Muscle layer of colon (tissue), 2 donors: ENCODE data around the gene CYCS.
"Not testable (repeated sequence)": the region's sequence is repeated elsewhere in the genome, so short reads cannot be mapped to it uniquely, and the experiment has no call there.

Source experiments
- H3K27ac ChIP-seq: one replicate; pipeline ENCODE4 v1.7.0; 2013; ENCODE audit warnings: low read depth, mild to moderate bottlenecking, low read length, moderate library complexity
- H3K27me3 ChIP-seq, 2 donors: one replicate each; pipeline ENCODE4 v1.7.0; 2013; ENCODE audit warnings: low read length in 2 of 2, mild to moderate bottlenecking in 2 of 2; ENCODE audit not compliant: insufficient read depth in 2 of 2, control insufficient read depth in 1 of 2
- H3K36me3 ChIP-seq: one replicate; pipeline ENCODE4 v1.7.0; 2013; ENCODE audit warnings: mild to moderate bottlenecking, low read length; ENCODE audit not compliant: insufficient read depth
- H3K4me1 ChIP-seq: one replicate; pipeline ENCODE4 v1.7.0; 2013; ENCODE audit warnings: mild to moderate bottlenecking, low read length; ENCODE audit not compliant: insufficient read depth
- H3K4me3 ChIP-seq, 2 donors: one replicate each; pipeline ENCODE4 v1.7.0; 2013; ENCODE audit warnings: low read length in 2 of 2, low read depth in 1 of 2, mild to moderate bottlenecking in 1 of 2, moderate library complexity in 1 of 2
- H3K9ac ChIP-seq: one replicate; pipeline ENCODE4 v1.7.0; 2013; ENCODE audit warnings: low read length
- H3K9me3 ChIP-seq: one replicate; pipeline ENCODE4 v1.7.0; 2013; ENCODE audit warnings: mild to moderate bottlenecking, low read length
- donor health status: abdominal sarcoma.
- donor health status: Adenocarcinoma of cecum.

The CYCS gene

DNA sequence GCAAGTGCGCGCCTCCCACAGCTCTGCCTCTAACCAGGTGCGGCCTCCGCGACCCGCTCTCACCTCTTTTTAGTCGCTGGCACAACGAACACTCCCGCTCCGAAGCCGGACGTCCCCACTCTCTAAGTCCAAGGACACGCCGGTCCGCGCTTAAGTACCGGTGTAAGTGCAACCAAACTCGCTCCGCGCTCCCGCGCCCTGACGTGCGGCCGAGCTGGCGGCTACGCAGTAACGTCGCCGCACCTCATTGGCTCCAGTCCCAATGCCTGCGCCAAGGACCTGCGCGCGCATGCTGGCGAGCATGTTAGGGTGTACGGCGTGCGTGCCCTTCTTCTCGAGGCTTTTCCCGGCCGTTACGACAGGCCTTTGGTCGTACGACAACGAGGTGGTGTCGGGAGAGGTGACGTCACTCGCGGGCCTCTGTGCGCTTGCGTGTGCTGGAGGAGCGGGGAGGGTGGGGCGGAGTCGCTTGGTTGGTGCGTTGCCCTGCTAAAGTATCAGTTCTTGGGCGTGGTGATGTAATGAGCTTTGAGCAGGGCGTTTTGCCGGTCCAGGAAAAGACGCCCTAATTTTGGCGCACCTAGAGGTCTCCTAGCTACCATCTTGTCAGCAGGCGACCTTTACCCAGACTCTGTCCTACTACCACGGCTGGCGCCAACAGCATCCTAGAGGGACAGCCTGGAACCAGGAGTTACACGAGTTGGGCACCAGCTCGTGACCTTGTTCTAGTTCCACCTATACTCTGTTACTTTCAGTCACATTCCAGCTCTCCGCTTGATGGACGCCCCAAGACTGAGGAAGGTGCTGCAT lies at the start of gene CYCS:
Gene CYCS (minus strand): TSS at position 124 of the 810 bp plus-strand sequence. CDS start 1,141 bp downstream, outside the sequence.
- Histone ChIP-seq H3K9me3 (no peaks in the 10 kb centered on the region), H3K27me3 (no peaks in the 10 kb centered on the region), H3K36me3 (peaks cover 19% of the 10 kb centered on the region)

DNA sequence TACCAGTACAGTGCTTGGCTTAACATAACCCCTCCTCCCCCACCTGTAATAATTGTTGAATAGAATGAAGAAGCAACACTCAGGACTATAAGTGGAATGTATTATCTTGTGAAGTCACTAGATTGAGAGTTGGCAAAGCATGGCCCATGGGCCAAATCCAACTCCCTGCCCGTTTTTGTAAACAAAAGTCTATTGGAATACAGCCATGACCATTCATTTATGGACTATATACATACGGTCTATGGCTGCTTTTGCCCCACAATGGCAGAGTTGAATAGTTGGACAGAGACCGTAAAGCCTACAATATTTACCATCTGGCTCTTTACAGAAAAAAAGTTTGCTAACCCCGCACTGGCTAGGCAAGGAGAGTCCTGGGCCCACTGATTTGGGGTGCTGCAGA lies 48.1 kb upstream of the CYCS start:
- no peaks in the 10 kb centered on the region for H3K36me3 ChIP-seq
- no peaks in the 10 kb centered on the region for H3K4me1 ChIP-seq
- no peak overlapping the region for H3K27ac ChIP-seq
- H3K9me3 ChIP-seq = no peaks in the 10 kb centered on the region
- no peak overlapping the region for H3K9ac ChIP-seq
- no peak overlapping the region for H3K4me3 ChIP-seq
- H3K27me3 ChIP-seq = no peaks in the 10 kb centered on the region

More for the DNA sequence above, at the start of gene CYCS:
- Histone ChIP-seq H3K27ac (peak within 1 kb of the TSS; percentile 92), H3K9ac (peak within 1 kb of the TSS; percentile 95), H3K4me3 (peak within 1 kb of the TSS; percentile 75 to 81), H3K4me1 (peaks cover 5% of the 10 kb centered on the region)

DNA sequence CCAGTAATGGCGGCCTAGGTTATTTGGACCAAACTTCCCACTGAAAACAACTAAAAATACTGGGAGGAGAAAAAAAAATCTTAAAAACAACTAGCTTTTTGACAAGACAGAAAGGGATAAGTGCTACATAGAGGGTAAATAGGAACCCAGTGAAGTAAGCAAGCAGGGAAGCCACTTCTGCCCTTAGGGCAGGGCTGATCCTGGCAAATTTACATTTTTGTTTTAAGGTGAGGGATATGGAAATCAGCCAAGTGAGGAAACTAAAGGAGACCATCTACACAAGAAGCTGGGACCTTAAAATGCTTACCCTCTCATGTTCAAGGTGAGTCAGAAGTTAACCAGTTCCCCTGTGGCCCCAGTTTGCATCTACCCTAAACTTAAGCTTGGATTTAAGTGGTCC lies 46.5 kb upstream of the CYCS start:
- Histone ChIP-seq H3K36me3 (no peaks in the 10 kb centered on the region), H3K9me3 (no peaks in the 10 kb centered on the region), H3K9ac (no peak overlapping the region), H3K27me3 (no peaks in the 10 kb centered on the region), H3K4me3 (no peak overlapping the region), H3K4me1 (no peaks in the 10 kb centered on the region), H3K27ac (no peak overlapping the region)

DNA sequence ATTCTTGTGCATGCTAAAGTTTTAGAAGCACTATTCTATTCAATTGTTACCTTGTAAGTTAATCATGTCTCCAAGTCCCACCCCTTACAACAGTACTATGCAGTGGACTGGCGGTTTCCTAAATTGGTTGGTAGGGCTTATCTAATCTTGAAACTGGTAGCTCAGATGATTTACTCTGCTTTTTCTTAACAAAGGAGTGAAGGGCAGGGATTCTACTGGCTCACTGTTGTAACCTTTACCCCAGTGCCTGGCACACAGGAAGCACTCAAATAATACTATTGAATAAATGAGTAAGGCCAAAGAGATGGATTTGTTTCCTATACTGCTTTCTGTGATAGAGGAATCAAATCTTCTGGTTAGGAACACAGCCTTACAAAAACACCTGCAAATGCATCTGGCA lies 46.0 kb upstream of the CYCS start:
- Histone ChIP-seq H3K9me3 (no peaks in the 10 kb centered on the region), H3K4me3 (no peak overlapping the region), H3K36me3 (no peaks in the 10 kb centered on the region), H3K27ac (no peak overlapping the region), H3K4me1 (no peaks in the 10 kb centered on the region), H3K27me3 (no peaks in the 10 kb centered on the region), H3K9ac (no peak overlapping the region)

DNA sequence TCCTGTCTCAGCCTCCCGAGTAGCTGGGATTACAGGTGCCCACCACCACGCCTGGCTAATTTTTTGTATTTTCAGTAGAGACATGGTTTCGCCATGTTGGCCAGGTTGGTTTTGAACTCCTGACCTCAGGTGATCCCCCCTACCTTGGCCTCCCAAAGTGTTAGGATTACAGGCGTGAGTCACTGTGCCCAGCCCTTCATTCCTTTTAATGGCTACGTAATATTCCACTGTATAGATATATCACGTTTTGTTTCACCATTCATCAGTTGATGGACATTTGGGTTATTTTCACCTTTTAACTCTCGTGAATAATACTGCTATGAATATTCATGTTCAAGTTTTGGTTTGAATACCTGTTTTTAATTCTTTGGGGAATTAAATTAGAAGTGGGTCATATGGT lies 44.6 kb upstream of the CYCS start:
- Histone ChIP-seq H3K36me3 (no peaks in the 10 kb centered on the region), H3K27ac (no peak overlapping the region), H3K4me3 (no peak overlapping the region), H3K27me3 (no peaks in the 10 kb centered on the region), H3K9me3 (no peaks in the 10 kb centered on the region), H3K4me1 (no peaks in the 10 kb centered on the region), H3K9ac (no peak overlapping the region)

DNA sequence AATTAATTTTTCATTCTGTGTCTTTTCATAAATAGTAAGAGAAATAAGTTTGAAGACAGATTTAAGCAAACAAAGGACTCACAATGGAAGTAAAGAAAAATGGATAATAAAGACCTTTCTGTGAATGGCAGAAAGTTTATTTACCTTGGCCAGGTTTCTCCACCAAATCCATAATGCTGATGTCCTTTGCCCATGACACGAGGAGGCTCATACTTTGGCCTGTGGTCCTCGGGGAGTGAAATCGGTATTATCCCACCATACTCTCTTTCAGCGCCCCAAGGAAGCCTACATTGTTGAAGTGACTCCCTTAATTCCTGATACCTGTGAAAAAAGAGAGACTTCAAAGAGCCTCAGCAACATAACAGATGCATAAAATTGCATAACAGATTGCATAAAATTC lies 43.1 kb upstream of the CYCS start:
- Histone ChIP-seq H3K4me1 (no peaks in the 10 kb centered on the region), H3K9ac (no peak overlapping the region), H3K4me3 (no peak overlapping the region), H3K27me3 (no peaks in the 10 kb centered on the region), H3K9me3 (no peaks in the 10 kb centered on the region), H3K27ac (no peak overlapping the region), H3K36me3 (no peaks in the 10 kb centered on the region)

DNA sequence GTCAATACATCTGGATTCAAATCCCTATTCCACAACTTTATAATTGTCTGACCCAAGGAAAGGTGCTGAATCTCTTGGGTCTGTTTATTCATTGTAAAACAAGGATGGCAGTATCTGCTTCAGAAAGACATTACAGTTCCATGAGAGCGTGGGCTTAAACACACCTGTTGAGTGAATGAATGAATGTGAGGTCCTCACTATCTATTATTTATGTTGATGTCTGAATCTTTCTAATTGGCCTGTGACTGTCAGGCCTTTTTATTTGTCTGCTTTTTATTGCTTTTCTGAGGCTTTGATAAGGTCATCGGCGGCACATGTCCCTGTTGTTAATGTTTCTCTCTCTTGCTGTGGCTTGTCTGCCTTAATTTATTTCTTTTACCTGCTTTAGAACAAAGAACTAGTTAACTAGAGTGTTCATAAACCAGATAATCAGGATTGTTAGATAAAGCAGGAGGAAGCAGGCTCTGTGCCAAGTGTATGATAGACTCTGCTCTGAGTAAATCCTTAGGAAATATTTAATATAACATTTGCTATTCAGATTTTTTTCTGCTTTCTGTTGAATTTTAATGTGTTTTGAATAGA lies 42.3 kb upstream of the CYCS start:
- Histone ChIP-seq H3K36me3 (no peaks in the 10 kb centered on the region), H3K4me1 (no peaks in the 10 kb centered on the region), H3K27ac (no peak overlapping the region), H3K9me3 (no peaks in the 10 kb centered on the region), H3K9ac (no peak overlapping the region), H3K27me3 (no peaks in the 10 kb centered on the region), H3K4me3 (no peak overlapping the region)

DNA sequence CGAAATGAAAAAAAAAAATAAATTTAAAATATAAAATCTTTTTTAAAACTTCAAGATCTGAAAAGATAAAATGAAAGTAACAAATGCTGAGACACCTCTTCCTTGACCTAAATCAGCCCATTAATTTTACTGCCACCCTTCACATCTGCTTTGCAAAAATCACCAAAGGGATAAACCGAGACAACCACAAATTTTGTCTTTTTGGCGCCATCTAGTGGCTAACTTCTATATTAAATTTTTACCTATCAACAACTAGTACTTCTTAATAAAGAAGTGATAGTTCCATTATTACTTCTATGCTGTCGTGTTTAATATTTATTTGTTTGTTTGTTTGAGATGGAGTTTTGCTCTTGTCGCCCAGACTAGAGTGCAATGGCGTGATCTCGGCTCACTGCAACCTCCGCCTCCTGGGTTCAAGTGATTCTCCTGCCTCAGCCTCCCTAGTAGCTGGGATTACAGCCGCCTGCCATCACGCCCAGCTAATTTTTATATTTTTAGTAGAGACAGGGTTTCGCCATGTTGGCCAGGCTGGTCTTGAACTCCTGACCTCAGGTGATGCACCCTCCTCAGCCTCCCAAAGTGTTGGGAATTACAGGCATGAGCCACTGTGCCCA lies 35.0 kb upstream of the CYCS start:
- H3K4me1 ChIP-seq, H3K27ac ChIP-seq, H3K4me3 ChIP-seq, H3K27me3 ChIP-seq, H3K9ac ChIP-seq, H3K9me3 ChIP-seq, H3K36me3 ChIP-seq: not testable (repeated sequence)

DNA sequence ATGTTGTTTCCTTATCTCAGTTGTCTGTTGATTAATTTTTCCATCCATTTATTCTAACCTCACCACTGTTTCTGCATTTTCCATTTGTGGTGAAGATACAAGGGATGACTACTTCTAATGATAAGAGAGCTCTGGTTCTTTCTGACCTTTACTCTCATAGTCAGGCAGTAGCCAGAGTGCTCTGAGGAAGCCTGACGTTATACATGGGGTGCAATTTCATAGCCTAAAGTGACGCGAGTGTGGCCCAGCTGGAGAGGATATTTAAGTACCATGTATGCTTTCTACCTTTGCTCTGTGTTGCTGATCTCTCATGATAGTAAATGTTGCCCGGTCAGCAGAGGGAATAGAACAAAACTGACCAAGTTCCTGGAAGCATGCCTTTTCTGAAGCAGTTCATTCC lies 33.9 kb upstream of the CYCS start:
- H3K36me3 ChIP-seq = peaks cover 6% of the 10 kb centered on the region
- H3K9me3 ChIP-seq = no peaks in the 10 kb centered on the region
- H3K27me3 ChIP-seq = no peaks in the 10 kb centered on the region
- H3K4me1 ChIP-seq = no peaks in the 10 kb centered on the region
- H3K9ac ChIP-seq = no peak overlapping the region
- H3K27ac ChIP-seq = no peak overlapping the region
- H3K4me3 ChIP-seq = no peak overlapping the region

DNA sequence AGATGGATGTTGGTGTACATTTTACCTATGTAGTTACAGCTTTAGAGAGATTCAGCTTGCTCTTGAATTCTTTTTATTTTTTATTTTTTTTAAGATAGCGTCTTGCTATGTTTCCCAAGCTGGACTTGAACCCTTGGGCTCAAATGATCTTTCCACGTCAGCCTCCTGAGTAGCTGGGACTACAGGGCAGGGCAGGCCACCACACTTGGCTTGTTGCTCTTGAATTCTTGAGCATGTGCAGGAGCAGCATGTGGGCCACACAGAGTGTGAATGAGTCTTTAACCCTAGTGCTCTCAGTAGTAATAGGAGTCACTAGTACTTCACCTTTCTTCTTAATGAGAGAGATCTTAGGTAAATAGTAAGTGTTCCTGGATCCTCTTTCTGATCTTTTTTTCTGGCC lies 26.7 kb upstream of the CYCS start:
- Histone ChIP-seq H3K4me1 (no peaks in the 10 kb centered on the region), H3K27ac (no peak overlapping the region), H3K27me3 (no peaks in the 10 kb centered on the region), H3K9me3 (no peaks in the 10 kb centered on the region), H3K4me3 (no peak overlapping the region), H3K9ac (no peak overlapping the region), H3K36me3 (peaks cover 6% of the 10 kb centered on the region)

DNA sequence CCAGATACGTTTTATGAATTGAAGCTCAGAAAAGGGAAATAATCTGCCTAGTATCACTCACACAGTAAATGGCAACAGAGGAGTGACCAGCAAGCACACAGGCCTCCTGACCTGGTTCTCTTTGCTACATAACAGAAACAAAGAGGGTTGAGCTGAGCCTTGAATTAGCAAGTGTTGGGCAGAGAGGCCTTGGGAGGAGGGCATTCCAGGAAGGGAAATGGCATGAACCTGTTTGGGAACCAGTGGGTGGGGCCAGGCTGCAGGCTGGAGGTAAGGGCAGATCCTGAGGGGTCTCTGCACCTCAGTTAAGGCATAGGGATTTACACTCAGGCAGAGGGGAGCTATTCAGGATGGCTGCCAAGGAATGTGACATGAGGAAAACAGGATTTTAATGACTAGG lies 24.8 kb upstream of the CYCS start:
- no peak overlapping the region for H3K27ac ChIP-seq
- H3K4me1 ChIP-seq = no peaks in the 10 kb centered on the region
- H3K9ac ChIP-seq = no peak overlapping the region
- H3K4me3 ChIP-seq = no peak overlapping the region
- peaks cover 6% of the 10 kb centered on the region for H3K36me3 ChIP-seq
- H3K27me3 ChIP-seq = no peaks in the 10 kb centered on the region
- H3K9me3 ChIP-seq = no peaks in the 10 kb centered on the region
